GM10266 (cell line): ENCODE measurements around the gene ENTPD3.

Experiments
- DNase-seq: peaks from one replicate; pipeline ENCODE4 v3.0.0; 2012; ENCODE audit errors: extremely low spot score
- CTCF ChIP-seq: IDR thresholded peaks from 2 replicates; pipeline ENCODE4 v1.5.1; 2012; ENCODE audit warnings: mild to moderate bottlenecking, low read depth; ENCODE audit not compliant: control insufficient read depth, insufficient read depth; ENCODE audit errors: missing control alignments

Gene ENTPD3

GRCh38 chr3:40432793-40433192 lies 45.8 kb downstream of the ENTPD3 start:
- TF ChIP-seq CTCF, result no peak
- DNase-seq, result no peak

DNA sequence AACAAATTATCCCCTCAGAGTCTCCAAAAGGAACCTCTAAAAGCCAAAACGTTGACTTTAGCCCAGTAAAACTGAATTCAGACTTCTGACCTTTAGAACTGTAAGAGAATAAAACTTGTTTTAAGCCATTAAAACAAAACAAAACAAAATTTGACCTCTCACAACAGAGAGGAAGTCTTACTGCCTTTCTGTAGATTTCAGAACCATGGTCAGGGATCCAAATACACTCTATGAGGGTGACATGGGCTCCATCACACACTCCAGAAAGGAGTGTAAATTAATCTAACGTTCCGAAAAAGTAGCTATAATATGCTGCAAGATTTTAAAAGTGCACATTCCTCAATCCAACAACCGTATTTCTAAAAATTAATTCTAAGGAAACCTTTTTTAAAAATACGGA lies 50.9 kb downstream of the ENTPD3 start:
- no peak for DNase-seq
- no peak for TF ChIP-seq CTCF

DNA sequence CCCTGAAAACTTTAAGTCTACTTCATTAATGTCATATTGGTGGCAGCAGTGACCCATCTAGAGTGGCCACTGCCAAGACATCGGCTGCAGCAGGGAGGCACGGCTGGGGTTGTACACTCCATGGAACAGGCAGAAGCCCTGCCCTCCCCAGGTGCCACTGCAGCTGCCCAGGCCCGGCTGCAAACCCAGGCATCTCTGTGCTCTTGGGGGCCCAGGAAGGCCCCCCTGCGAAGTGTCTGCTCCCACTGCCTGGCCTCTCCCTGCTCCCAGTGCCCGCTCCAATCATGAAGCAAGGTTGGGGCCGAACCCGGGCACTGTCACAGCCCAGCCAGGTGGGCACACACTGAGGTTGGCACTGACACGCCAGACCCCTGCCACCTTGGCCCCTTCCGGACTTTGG lies 58.1 kb downstream of the ENTPD3 start:
- no peak for TF ChIP-seq CTCF
- no peak for DNase-seq

GRCh38 chr3:40445880-40446279 lies 58.9 kb downstream of the ENTPD3 start:
- TF ChIP-seq CTCF, result no peak
- DNase-seq, result no peak

DNA sequence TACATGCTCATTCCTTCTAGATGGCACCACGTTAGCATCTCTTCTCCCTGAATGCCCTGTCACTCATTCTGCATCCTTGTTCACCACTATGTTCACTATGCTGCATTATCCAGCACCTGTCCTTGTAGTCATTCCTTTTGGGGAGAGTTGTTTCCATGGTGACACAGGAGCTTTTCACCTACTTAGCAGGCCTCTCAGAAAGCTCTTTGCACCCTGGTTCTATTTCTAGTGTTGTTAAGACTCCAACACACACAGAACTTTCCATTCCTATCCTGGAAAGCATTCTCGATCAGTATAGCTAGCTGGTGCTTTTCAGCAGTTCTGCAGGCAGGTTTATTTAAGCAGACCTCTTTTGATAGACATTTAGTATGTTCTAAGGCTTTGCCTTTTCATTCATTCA lies 63.5 kb downstream of the ENTPD3 start:
- TF ChIP-seq CTCF, result no peak
- DNase-seq, result no peak

- TF ChIP-seq CTCF, result no peak
- no peak for DNase-seq
Observed at GRCh38 chr3:40451551-40451950, 64.6 kb downstream of the ENTPD3 start.

GRCh38 chr3:40452057-40452456 lies 65.1 kb downstream of the ENTPD3 start:
- TF ChIP-seq CTCF, result no peak
- DNase-seq, result no peak
